IgD-negative memory B cell (primary cell): Measurements from ENCODE around the gene LPIN2. TPM values are rescaled to one million over a fixed set of nuclear protein-coding genes. Genes with fewer than 3 reads are reported as not detected.
"Not testable (repeated sequence)": the region's sequence is repeated elsewhere in the genome, so short reads cannot be mapped to it uniquely, and the experiment has no call there.

ENCODE experiments used
- H3K27ac Mint-ChIP-seq, 3 donors: one replicate each; pipeline ENCODE4 v1.8.0; 2020 to 2022; ENCODE audit warnings: mild to moderate bottlenecking in 3 of 3, mixed read lengths in 3 of 3, moderate library complexity in 1 of 3
- H3K27me3 Mint-ChIP-seq: one replicate; pipeline ENCODE4 v1.8.0; 2021; ENCODE audit warnings: mixed read lengths
- H3K36me3 Mint-ChIP-seq: one replicate; pipeline ENCODE4 v1.8.0; 2020; ENCODE audit warnings: mild to moderate bottlenecking, mixed read lengths
- H3K4me1 Mint-ChIP-seq, 3 donors: one replicate each; pipeline ENCODE4 v1.8.0; 2020 to 2022; ENCODE audit warnings: mixed read lengths in 3 of 3, mild to moderate bottlenecking in 1 of 3
- H3K4me3 Mint-ChIP-seq, 4 donors: one replicate each; pipeline ENCODE4 v1.8.0; 2020 to 2022; ENCODE audit warnings: mild to moderate bottlenecking in 4 of 4, mixed read lengths in 4 of 4, moderate library complexity in 3 of 4
- H3K9me3 Mint-ChIP-seq, 3 donors: one replicate each; pipeline ENCODE4 v1.8.0; 2020 to 2021; ENCODE audit warnings: mixed read lengths in 3 of 3, mild to moderate bottlenecking in 1 of 3
- polyA plus RNA-seq: library from polyadenylated mRNA; unstranded; fragments of 300-500 nt; fragmentation: Illumina TruSeq; gene quantifications from one replicate; pipeline ENCODE4 v1.2.3, GENCODE V29; 2021

Gene LPIN2
- polyA plus RNA-seq, 1 donor from 2014 or later, result 8.8 TPM

- H3K27ac Mint-ChIP-seq, result no peak overlapping the region
- H3K4me3 Mint-ChIP-seq, result no peak overlapping the region
- peaks cover 0 to 3% (median 0%) of the 10 kb centered on the region in 3 donors for H3K4me1 Mint-ChIP-seq
- peaks cover 1% of the 10 kb centered on the region for H3K36me3 Mint-ChIP-seq
- H3K27me3 Mint-ChIP-seq, result peaks cover 5% of the 10 kb centered on the region
- peaks cover 0 to 2% (median 0%) of the 10 kb centered on the region in 3 donors for H3K9me3 Mint-ChIP-seq
Observed at GRCh38 chr18:3029215-3029952, 16.4 kb upstream of the LPIN2 start.

GRCh38 chr18:3028115-3028514 lies 15.2 kb upstream of the LPIN2 start:
- not testable (repeated sequence) for H3K27ac Mint-ChIP-seq, H3K9me3 Mint-ChIP-seq, H3K36me3 Mint-ChIP-seq, H3K4me3 Mint-ChIP-seq, H3K27me3 Mint-ChIP-seq, H3K4me1 Mint-ChIP-seq

GRCh38 chr18:3027370-3027891 lies 14.5 kb upstream of the LPIN2 start:
- no peak overlapping the region for H3K4me3 Mint-ChIP-seq
- H3K27ac Mint-ChIP-seq, result no peak overlapping the region
- H3K36me3 Mint-ChIP-seq, result peaks cover 1% of the 10 kb centered on the region
- peaks cover 5% of the 10 kb centered on the region for H3K27me3 Mint-ChIP-seq
- peaks cover 0 to 2% (median 0%) of the 10 kb centered on the region in 3 donors for H3K9me3 Mint-ChIP-seq
- peaks cover 0 to 3% (median 0%) of the 10 kb centered on the region in 3 donors for H3K4me1 Mint-ChIP-seq

- no peak overlapping the region for H3K4me3 Mint-ChIP-seq
- H3K36me3 Mint-ChIP-seq, result peaks cover 1% of the 10 kb centered on the region
- H3K27me3 Mint-ChIP-seq, result no peaks in the 10 kb centered on the region
- peak overlapping the region in 1 of 3 donors; percentile 51 for H3K27ac Mint-ChIP-seq
- H3K9me3 Mint-ChIP-seq, result no peaks in the 10 kb centered on the region
- no peaks in the 10 kb centered on the region for H3K4me1 Mint-ChIP-seq
Observed at GRCh38 chr18:3025544-3025943, 12.6 kb upstream of the LPIN2 start.

- H3K27ac Mint-ChIP-seq, H3K36me3 Mint-ChIP-seq, H3K27me3 Mint-ChIP-seq, H3K4me1 Mint-ChIP-seq, H3K4me3 Mint-ChIP-seq, H3K9me3 Mint-ChIP-seq: not testable (repeated sequence)
Observed at GRCh38 chr18:3023603-3024002, 10.7 kb upstream of the LPIN2 start.

- Mint-ChIP-seq H3K27me3 (no peaks in the 10 kb centered on the region), H3K4me1 (peaks cover 32 to 49% (median 40%) of the 10 kb centered on the region in 3 donors), H3K4me3 (peak overlapping the region; percentile 13 to 84 (median 55)), H3K9me3 (no peaks in the 10 kb centered on the region), H3K36me3 (no peaks in the 10 kb centered on the region), H3K27ac (peak overlapping the region; percentile 51 to 92 (median 88))
Observed at GRCh38 chr18:3016585-3017297, 3.8 kb upstream of the LPIN2 start.

GRCh38 chr18:3015851-3016250 lies 2.9 kb upstream of the LPIN2 start:
- Mint-ChIP-seq H3K36me3 (no peaks in the 10 kb centered on the region), H3K27me3 (no peaks in the 10 kb centered on the region), H3K4me3 (peak overlapping the region in 3 of 4 donors; percentile 38 to 84 (median 72)), H3K27ac (peak overlapping the region; percentile 88 to 93 (median 92)), H3K4me1 (peaks cover 35 to 54% (median 44%) of the 10 kb centered on the region in 3 donors), H3K9me3 (no peaks in the 10 kb centered on the region)

- no peaks in the 10 kb centered on the region for H3K27me3 Mint-ChIP-seq
- H3K27ac Mint-ChIP-seq, result peak overlapping the region; percentile 88 to 93 (median 92)
- peaks cover 2% of the 10 kb centered on the region for H3K36me3 Mint-ChIP-seq
- H3K9me3 Mint-ChIP-seq, result no peaks in the 10 kb centered on the region
- H3K4me3 Mint-ChIP-seq, result peak overlapping the region in 3 of 4 donors; percentile 38 to 84 (median 72)
- H3K4me1 Mint-ChIP-seq, result peaks cover 38 to 56% (median 48%) of the 10 kb centered on the region in 3 donors
Observed at GRCh38 chr18:3015204-3015592, 2.3 kb upstream of the LPIN2 start.

GRCh38 chr18:3014503-3015203 lies 1.7 kb upstream of the LPIN2 start:
- no peaks in the 10 kb centered on the region for H3K27me3 Mint-ChIP-seq
- H3K4me1 Mint-ChIP-seq, result peaks cover 39 to 54% (median 51%) of the 10 kb centered on the region in 3 donors
- H3K4me3 Mint-ChIP-seq, result peak overlapping the region in 3 of 4 donors; percentile 49 to 72 (median 72)
- H3K36me3 Mint-ChIP-seq, result peaks cover 2% of the 10 kb centered on the region
- H3K9me3 Mint-ChIP-seq, result no peaks in the 10 kb centered on the region
- peak overlapping the region in 2 of 3 donors; percentile 88 to 92 for H3K27ac Mint-ChIP-seq

GRCh38 chr18:3012136-3013023 lies 564 bp downstream of the LPIN2 start:
- Mint-ChIP-seq H3K9me3 (no peaks in the 10 kb centered on the region), H3K4me3 (peak overlapping the region; percentile 93 to 100 (median 96)), H3K27me3 (no peaks in the 10 kb centered on the region), H3K27ac (peak overlapping the region; percentile 78 to 96 (median 91)), H3K4me1 (peaks cover 37 to 47% (median 47%) of the 10 kb centered on the region in 3 donors), H3K36me3 (peaks cover 3% of the 10 kb centered on the region)

GRCh38 chr18:3010086-3010485 lies 2.9 kb downstream of the LPIN2 start:
- Mint-ChIP-seq H3K27ac (peak overlapping the region in 1 of 3 donors; percentile 96), H3K9me3 (no peaks in the 10 kb centered on the region), H3K4me1 (peaks cover 18 to 28% (median 26%) of the 10 kb centered on the region in 3 donors), H3K36me3 (peaks cover 3% of the 10 kb centered on the region), H3K27me3 (no peaks in the 10 kb centered on the region), H3K4me3 (peak overlapping the region in 2 of 4 donors; percentile 81 to 100)

- H3K4me3 Mint-ChIP-seq, result no peak overlapping the region
- no peaks in the 10 kb centered on the region for H3K9me3 Mint-ChIP-seq
- no peaks in the 10 kb centered on the region for H3K27me3 Mint-ChIP-seq
- H3K36me3 Mint-ChIP-seq, result peaks cover 3% of the 10 kb centered on the region
- peaks cover 14 to 21% (median 17%) of the 10 kb centered on the region in 3 donors for H3K4me1 Mint-ChIP-seq
- peak overlapping the region in 1 of 3 donors; percentile 7 for H3K27ac Mint-ChIP-seq
Observed at GRCh38 chr18:3008541-3008940, 4.4 kb downstream of the LPIN2 start.

GRCh38 chr18:3007491-3007890 lies 5.5 kb downstream of the LPIN2 start:
- peak overlapping the region in 1 of 4 donors; percentile 70 for H3K4me3 Mint-ChIP-seq
- H3K9me3 Mint-ChIP-seq, result no peaks in the 10 kb centered on the region
- H3K4me1 Mint-ChIP-seq, result peaks cover 12 to 23% (median 20%) of the 10 kb centered on the region in 3 donors
- peak overlapping the region in 1 of 3 donors; percentile 78 for H3K27ac Mint-ChIP-seq
- H3K27me3 Mint-ChIP-seq, result no peaks in the 10 kb centered on the region
- H3K36me3 Mint-ChIP-seq, result peaks cover 3% of the 10 kb centered on the region

GRCh38 chr18:3005462-3005861 lies 7.5 kb downstream of the LPIN2 start:
- H3K36me3 Mint-ChIP-seq, result peaks cover 2% of the 10 kb centered on the region
- H3K27me3 Mint-ChIP-seq, result no peaks in the 10 kb centered on the region
- no peaks in the 10 kb centered on the region for H3K9me3 Mint-ChIP-seq
- peaks cover 3 to 13% (median 8%) of the 10 kb centered on the region in 3 donors for H3K4me1 Mint-ChIP-seq
- no peak overlapping the region for H3K4me3 Mint-ChIP-seq
- no peak overlapping the region for H3K27ac Mint-ChIP-seq
